Effector memory CD8-positive, alpha-beta T cell (primary cell): ENCODE results near the gene INPP4B.

Experiments
- ATAC-seq: fragments of 150-1000 bp; cut with Tn5 transposase; replicated peaks from 2 replicates; pipeline ENCODE4 v1.10.0; 2021; ENCODE audit warnings: mild to moderate bottlenecking, moderate library complexity
- DNase-seq, 3 experiments: peaks; one replicate each; pipeline ENCODE4 v3.0.0; 2021
- H3K27ac Mint-ChIP-seq, 2 donors: one replicate each; pipeline ENCODE4 v1.8.0; 2022; ENCODE audit warnings: mild to moderate bottlenecking in 2 of 2, mixed read lengths in 2 of 2, moderate library complexity in 2 of 2
- H3K27me3 Mint-ChIP-seq, 2 donors: one replicate each; pipeline ENCODE4 v1.8.0; 2022; ENCODE audit warnings: mixed read lengths in 2 of 2
- H3K36me3 Mint-ChIP-seq: one replicate; pipeline ENCODE4 v1.8.0; 2022; ENCODE audit warnings: mild to moderate bottlenecking, moderate library complexity, mixed read lengths; ENCODE audit not compliant: insufficient read depth
- H3K4me1 Mint-ChIP-seq, 2 donors: one replicate each; pipeline ENCODE4 v1.8.0; 2022; ENCODE audit warnings: low read depth in 2 of 2, mixed read lengths in 2 of 2
- H3K4me3 Mint-ChIP-seq, 2 donors: one replicate each; pipeline ENCODE4 v1.8.0; 2022; ENCODE audit warnings: mild to moderate bottlenecking in 2 of 2, mixed read lengths in 2 of 2, moderate library complexity in 2 of 2
- H3K9me3 Mint-ChIP-seq, 2 donors: one replicate each; pipeline ENCODE4 v1.8.0; 2022; ENCODE audit warnings: mixed read lengths in 2 of 2

The INPP4B gene

GRCh38 chr4:142372530-142373260 is 473.4 kb downstream of the INPP4B start:
- Mint-ChIP-seq H3K27me3 (no peaks in the 10 kb centered on the region), H3K27ac (peak overlapping the region in 1 of 2 donors; percentile 64), H3K4me3 (peak overlapping the region in 1 of 2 donors; percentile 5), H3K4me1 (peaks cover 43 to 66% of the 10 kb centered on the region in 2 donors), H3K36me3 (no peaks in the 10 kb centered on the region), H3K9me3 (no peaks in the 10 kb centered on the region)
- DNase-seq (no peak), ATAC-seq (peak; percentile 41)

GRCh38 chr4:142369141-142369540 is 477.0 kb downstream of the INPP4B start:
- H3K9me3 Mint-ChIP-seq, result no peaks in the 10 kb centered on the region
- no peaks in the 10 kb centered on the region for H3K27me3 Mint-ChIP-seq
- H3K4me3 Mint-ChIP-seq, result peak overlapping the region; percentile 6 to 59
- ATAC-seq (no peak), DNase-seq (no peak)
- no peak overlapping the region for H3K27ac Mint-ChIP-seq
- H3K36me3 Mint-ChIP-seq, result no peaks in the 10 kb centered on the region
- H3K4me1 Mint-ChIP-seq, result peaks cover 54 to 61% of the 10 kb centered on the region in 2 donors

DNA sequence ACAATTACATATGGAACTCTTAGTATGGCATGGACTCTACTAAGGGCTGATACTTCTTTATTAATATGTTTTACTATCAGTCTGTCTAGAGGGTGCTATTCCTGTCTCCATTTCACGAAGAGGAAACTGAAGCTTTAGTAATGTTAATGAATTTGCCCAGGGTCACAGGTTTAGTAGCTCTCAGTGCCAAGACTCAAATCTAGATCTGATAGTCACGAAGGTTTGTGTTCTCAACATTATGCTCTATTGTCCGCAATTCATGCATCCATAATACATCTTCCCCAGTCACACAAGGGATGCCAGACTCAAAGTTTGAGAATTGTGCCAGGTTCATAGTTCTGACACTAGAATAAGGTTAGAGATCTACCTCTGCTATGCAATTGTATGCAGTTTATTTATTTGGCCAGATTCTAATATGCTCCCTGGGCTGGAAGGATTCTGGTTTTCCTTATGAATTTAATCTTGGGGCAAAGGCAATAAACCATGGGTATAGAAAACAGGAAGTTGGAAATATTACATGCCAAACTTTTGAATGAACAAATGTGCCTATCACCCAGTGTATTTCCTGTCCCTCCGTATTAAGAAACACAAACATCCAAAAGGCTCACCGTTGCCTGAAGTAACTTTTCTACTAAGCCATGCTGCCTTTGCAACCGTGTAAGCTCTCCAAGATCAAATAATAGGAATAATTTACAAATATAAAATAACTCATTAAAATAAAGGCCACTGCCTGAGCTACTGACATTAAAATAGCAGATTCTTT is 478.5 kb downstream of the INPP4B start:
- DNase-seq, result no peak
- no peak for ATAC-seq
- H3K4me3 Mint-ChIP-seq, result peak overlapping the region; percentile 6 to 56
- H3K4me1 Mint-ChIP-seq, result peaks cover 48 to 57% of the 10 kb centered on the region in 2 donors
- H3K27me3 Mint-ChIP-seq, result no peaks in the 10 kb centered on the region
- H3K27ac Mint-ChIP-seq, result peak overlapping the region in 1 of 2 donors; percentile 36
- no peaks in the 10 kb centered on the region for H3K36me3 Mint-ChIP-seq
- no peaks in the 10 kb centered on the region for H3K9me3 Mint-ChIP-seq

- DNase-seq (no peak), ATAC-seq (peak; percentile 24)
- H3K4me3 Mint-ChIP-seq, result no peak overlapping the region
- H3K36me3 Mint-ChIP-seq, result no peaks in the 10 kb centered on the region
- no peak overlapping the region for H3K27ac Mint-ChIP-seq
- peaks cover 45 to 53% of the 10 kb centered on the region in 2 donors for H3K4me1 Mint-ChIP-seq
- H3K9me3 Mint-ChIP-seq, result no peaks in the 10 kb centered on the region
- no peaks in the 10 kb centered on the region for H3K27me3 Mint-ChIP-seq
These were observed 479.3 kb downstream of the INPP4B start for GRCh38 chr4:142366769-142367181.

DNA sequence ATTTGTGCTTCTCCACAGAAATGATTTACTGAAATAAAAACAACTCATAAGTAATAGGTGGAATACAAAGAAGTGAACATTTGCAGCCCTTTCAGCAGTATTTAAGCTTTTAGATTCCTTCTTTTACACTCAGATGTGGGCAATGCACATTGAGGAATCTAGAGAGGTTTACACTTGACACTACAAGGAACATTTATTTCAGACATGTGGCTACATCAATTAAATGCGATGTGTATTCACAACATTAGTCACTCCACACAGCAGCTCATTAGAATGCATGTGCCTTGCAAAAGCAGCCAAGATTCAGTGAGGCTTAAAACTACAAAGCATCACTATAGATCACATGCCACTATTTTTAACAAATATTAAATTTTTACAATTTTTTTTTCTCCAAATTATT is 480.7 kb downstream of the INPP4B start:
- Mint-ChIP-seq H3K4me3 (no peak overlapping the region), H3K36me3 (no peaks in the 10 kb centered on the region), H3K9me3 (no peaks in the 10 kb centered on the region), H3K27ac (no peak overlapping the region), H3K27me3 (no peaks in the 10 kb centered on the region), H3K4me1 (peaks cover 36 to 45% of the 10 kb centered on the region in 2 donors)
- ATAC-seq (no peak), DNase-seq (no peak)

DNA sequence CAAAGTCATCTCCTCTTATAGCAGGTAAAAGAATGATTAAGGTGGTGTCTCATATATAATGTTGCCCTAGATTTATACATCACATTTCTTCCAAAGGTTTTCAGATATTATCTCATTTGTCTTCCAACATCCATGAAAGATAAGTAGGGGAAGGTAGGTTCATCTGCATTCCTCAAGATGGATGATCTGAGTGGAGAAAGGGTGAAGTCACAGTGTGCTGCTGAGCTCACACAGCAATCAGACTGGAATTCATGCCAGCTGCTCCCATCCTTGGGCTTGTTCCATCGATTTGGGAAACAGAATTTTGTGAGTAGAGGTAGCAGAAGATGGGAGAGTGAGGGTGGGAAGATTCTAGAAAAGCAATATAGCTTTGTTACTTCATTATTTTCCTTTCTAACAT is 482.4 kb downstream of the INPP4B start:
- H3K27me3 Mint-ChIP-seq, result no peaks in the 10 kb centered on the region
- no peaks in the 10 kb centered on the region for H3K36me3 Mint-ChIP-seq
- H3K9me3 Mint-ChIP-seq, result no peaks in the 10 kb centered on the region
- H3K4me1 Mint-ChIP-seq, result peaks cover 36 to 44% of the 10 kb centered on the region in 2 donors
- H3K27ac Mint-ChIP-seq, result peak overlapping the region in 1 of 2 donors; percentile 49
- ATAC-seq, result no peak
- DNase-seq, result no peak
- no peak overlapping the region for H3K4me3 Mint-ChIP-seq

DNA sequence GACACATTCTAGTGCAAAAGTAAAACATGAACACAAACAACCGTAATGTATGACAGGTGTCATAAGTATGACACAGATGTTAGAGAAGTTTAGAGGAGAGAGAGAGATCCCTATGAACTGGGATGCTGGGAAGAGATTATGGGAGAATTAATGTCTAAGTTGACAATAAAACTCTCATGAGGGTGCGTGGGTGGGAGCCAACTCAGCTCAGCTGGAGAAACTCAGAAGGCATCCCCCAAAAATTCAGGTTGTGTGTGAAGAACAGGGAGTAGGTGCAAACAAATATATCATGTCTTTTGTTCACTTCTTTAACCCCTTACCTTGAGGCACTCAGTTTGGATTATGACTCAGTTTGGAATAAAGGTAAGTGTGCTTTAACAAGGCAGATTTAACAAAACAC is 484.1 kb downstream of the INPP4B start:
- DNase-seq (no peak), ATAC-seq (no peak)
- H3K4me1 Mint-ChIP-seq, result peaks cover 29 to 33% of the 10 kb centered on the region in 2 donors
- H3K36me3 Mint-ChIP-seq, result no peaks in the 10 kb centered on the region
- no peak overlapping the region for H3K4me3 Mint-ChIP-seq
- no peaks in the 10 kb centered on the region for H3K9me3 Mint-ChIP-seq
- no peaks in the 10 kb centered on the region for H3K27me3 Mint-ChIP-seq
- H3K27ac Mint-ChIP-seq, result peak overlapping the region in 1 of 2 donors; percentile 24

- H3K27me3 Mint-ChIP-seq, result no peaks in the 10 kb centered on the region
- no peaks in the 10 kb centered on the region for H3K9me3 Mint-ChIP-seq
- H3K36me3 Mint-ChIP-seq, result no peaks in the 10 kb centered on the region
- no peak for ATAC-seq
- no peak for DNase-seq
- peak overlapping the region in 1 of 2 donors; percentile 28 for H3K4me3 Mint-ChIP-seq
- H3K27ac Mint-ChIP-seq, result peak overlapping the region in 1 of 2 donors; percentile 50
- peaks cover 34 to 41% of the 10 kb centered on the region in 2 donors for H3K4me1 Mint-ChIP-seq
These were observed 485.4 kb downstream of the INPP4B start for GRCh38 chr4:142360657-142361056.

GRCh38 chr4:142358656-142359055 is 487.4 kb downstream of the INPP4B start:
- ATAC-seq (no peak), DNase-seq (no peak)
- Mint-ChIP-seq H3K9me3 (no peaks in the 10 kb centered on the region), H3K4me1 (peaks cover 44 to 49% of the 10 kb centered on the region in 2 donors), H3K4me3 (no peak overlapping the region), H3K27me3 (no peaks in the 10 kb centered on the region), H3K36me3 (peaks cover 5% of the 10 kb centered on the region), H3K27ac (peak overlapping the region in 1 of 2 donors; percentile 63)

DNA sequence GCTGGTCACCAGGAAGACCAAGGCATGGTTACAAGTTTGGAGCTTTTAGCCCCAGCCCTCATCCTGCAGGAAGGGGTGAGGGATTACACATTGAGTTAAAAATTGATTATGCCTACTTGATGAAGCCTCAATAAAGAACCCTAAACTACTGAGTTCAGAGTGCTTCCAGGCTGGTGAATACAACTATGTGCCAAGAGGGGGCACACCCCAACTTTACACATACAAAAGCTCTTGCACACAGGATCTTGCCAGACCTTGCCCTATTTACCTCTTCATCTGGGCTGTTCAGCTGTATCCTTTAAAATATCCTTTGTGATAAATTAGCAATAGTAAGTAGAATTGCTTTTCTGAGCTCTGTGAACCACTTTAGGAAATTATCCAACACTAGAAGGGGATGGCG is 489.3 kb downstream of the INPP4B start:
- no peaks in the 10 kb centered on the region for H3K9me3 Mint-ChIP-seq
- no peaks in the 10 kb centered on the region for H3K27me3 Mint-ChIP-seq
- peak overlapping the region; percentile 46 to 82 for H3K27ac Mint-ChIP-seq
- peaks cover 5% of the 10 kb centered on the region for H3K36me3 Mint-ChIP-seq
- DNase-seq (no peak), ATAC-seq (peak; percentile 20)
- H3K4me3 Mint-ChIP-seq, result peak overlapping the region; percentile 17 to 70
- H3K4me1 Mint-ChIP-seq, result peaks cover 47 to 60% of the 10 kb centered on the region in 2 donors

GRCh38 chr4:142356118-142356759 is 489.9 kb downstream of the INPP4B start:
- DNase-seq (no peak), ATAC-seq (no peak)
- Mint-ChIP-seq H3K27ac (peak overlapping the region; percentile 46 to 82), H3K9me3 (no peaks in the 10 kb centered on the region), H3K4me3 (peak overlapping the region; percentile 17 to 70), H3K4me1 (peaks cover 47 to 64% of the 10 kb centered on the region in 2 donors), H3K27me3 (no peaks in the 10 kb centered on the region), H3K36me3 (peaks cover 5% of the 10 kb centered on the region)

DNA sequence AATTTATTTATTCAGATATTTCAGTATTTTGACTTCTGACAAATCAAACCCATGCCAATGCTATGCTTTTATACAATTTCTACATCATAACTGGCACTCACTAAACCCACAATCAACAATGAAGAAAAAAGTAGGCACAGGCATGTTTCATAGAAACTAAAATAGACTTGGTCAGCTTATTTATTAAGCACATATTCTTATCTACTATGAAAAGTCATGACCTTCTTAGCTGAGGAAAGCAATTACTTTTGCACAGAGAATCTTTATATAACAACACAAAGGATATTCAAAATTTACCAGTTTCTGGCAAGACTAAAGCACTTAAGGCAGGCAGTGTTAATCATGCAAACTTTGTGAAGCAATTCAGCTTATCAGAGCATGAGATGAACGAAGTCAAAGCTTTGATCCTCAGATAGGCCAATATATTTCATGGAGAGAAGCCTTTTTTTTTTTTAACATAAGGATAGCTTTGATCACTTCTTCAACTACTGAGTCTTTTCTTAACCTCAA is 490.6 kb downstream of the INPP4B start:
- Mint-ChIP-seq H3K4me3 (peak overlapping the region; percentile 17 to 70), H3K27ac (peak overlapping the region; percentile 46 to 82), H3K36me3 (peaks cover 5% of the 10 kb centered on the region), H3K9me3 (no peaks in the 10 kb centered on the region), H3K27me3 (no peaks in the 10 kb centered on the region), H3K4me1 (peaks cover 47 to 62% of the 10 kb centered on the region in 2 donors)
- DNase-seq (no peak), ATAC-seq (peak; percentile 2)

DNA sequence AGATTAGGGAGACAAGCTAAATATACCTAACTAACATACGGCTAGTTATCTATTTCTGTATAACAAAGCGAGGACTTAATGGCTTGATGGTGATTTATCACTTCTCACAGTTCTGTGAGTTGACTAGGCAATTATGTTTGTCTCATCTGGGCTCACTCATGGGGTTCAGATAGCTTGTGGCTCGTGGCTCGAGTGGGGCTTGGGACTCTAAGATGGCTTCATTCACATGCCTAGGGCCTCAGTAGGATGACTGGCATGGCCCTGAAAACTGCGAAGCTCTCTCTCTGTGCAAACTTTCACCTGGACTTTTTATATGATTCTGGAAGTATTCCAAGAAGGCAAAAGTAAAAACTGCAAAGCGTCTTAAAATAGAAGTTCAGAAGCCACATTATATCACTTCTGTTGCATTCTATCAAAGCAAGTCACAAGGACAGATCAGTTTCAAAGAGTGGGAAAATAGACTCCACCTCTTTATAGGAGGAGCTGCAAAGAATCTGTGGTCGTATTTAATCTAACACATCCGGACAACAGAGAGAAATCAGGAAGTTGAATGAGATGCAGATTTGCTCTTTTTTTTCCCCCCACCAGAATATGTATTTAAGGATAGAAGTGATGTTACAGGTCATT is 491.2 kb downstream of the INPP4B start:
- ATAC-seq (peak; percentile 91), DNase-seq (no peak)
- peak overlapping the region; percentile 17 to 70 for H3K4me3 Mint-ChIP-seq
- H3K4me1 Mint-ChIP-seq, result peaks cover 52 to 66% of the 10 kb centered on the region in 2 donors
- no peaks in the 10 kb centered on the region for H3K27me3 Mint-ChIP-seq
- H3K9me3 Mint-ChIP-seq, result no peaks in the 10 kb centered on the region
- peak overlapping the region; percentile 46 to 82 for H3K27ac Mint-ChIP-seq
- peaks cover 5% of the 10 kb centered on the region for H3K36me3 Mint-ChIP-seq
